HT-29 (cell line): ENCODE measurements around the gene FEV. TPM values are rescaled to one million over a fixed set of nuclear protein-coding genes. Genes with fewer than 3 reads are reported as not detected.
A peak's percentile ranks its signal among the peaks of the same experiment; 100 is the strongest.

Experiments used
- DNase-seq: peaks from one replicate; pipeline ENCODE4 v3.0.0-alpha.2; 2015; ENCODE audit warnings: low spot score
- total RNA-seq: library from RNA; depleted of rRNA; stranded (reverse); fragments of >200 nt; shearing (Covaris generic); gene quantifications from 2 replicates; pipeline ENCODE4 v1.2.3, GENCODE V29; 2014

The FEV gene
- total RNA-seq, 1 experiment from 2014 or later: not detected

DNA sequence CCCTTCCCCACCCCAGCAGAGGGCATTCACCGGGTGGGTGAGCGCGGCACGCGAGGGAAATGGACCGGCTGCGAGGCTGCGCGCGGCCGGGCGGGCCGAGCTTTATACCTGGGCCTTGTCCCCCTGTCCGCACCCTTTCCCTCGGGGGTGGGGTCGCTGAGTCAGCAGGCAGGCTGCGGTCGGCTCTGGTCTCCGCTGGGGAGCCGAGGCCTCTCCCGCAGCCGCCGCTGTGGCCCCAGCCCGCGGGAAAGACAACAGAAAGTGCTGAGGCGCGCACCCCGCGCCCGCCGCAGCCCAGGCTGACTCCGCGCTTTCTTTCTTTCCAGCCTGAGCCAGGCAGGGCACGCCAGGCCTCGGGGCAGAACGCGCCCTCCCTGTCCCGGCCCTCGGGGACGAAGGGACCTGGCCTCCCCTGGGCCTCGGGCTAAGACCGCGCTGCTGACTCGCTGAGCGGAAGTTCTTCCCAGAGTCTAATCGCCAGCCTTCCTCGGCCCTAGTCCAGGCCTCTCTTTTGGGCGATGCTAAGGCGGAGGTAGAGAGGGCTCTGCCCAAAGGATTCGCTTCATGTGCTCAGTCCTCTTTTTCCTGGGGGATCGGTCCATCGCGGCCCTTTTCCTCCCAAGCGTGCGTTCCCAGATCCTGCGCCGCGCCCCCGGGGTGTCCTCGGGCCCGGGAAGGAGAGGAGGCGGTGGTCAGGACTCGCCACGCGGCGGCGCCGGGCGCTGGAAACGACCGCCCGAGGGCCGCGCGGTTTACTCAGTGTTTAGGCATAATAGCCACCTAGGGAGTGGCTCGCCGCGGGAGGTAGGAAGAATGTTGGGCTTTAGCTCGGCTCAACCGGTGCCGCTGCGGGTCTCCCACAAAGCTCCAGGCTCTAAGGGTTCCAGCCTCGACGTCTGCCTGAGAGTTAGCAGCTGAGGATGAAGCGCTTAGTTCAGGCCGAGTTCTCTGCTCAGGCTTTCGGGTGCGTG, 8.6 kb upstream of the FEV start, which contains the start of gene CRYBA2:
Gene CRYBA2, minus strand, starts transcription at position 78 of the 971 bp plus-strand sequence. CDS start 246 bp downstream, outside the sequence.
- DNase-seq: no peak

DNA sequence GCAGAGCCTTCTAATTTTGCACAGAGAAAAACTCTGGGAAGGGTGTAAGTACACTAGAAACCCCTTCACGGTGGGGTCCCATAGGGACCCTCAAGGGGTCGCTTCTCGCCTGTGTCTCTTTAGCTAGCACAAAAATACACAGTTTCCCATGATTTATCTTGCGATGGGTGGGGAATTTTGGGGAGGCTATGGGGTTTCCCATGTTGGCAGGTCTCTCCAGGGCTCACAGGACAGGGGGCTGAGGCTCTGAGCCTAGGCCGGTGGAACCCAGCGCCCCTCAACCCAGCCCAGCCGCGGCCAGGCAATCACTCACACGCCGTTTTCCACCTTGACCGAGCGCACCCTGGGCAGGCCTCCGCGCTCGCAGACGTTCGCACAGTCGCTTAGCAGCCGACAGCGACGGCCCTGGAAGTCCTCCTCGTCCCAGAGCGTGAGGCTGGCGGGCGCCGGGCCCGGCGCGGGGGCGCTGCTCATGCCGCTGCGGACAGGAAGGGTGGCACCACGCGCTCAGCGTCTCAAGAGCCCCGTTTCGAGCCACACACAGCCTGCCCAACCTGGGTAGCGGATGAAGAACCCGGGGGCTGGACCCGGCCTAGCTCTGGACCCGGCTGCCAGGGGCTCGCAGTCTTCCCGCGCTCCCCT, 7.8 kb upstream of the FEV start:
- DNase-seq: no peak

DNA sequence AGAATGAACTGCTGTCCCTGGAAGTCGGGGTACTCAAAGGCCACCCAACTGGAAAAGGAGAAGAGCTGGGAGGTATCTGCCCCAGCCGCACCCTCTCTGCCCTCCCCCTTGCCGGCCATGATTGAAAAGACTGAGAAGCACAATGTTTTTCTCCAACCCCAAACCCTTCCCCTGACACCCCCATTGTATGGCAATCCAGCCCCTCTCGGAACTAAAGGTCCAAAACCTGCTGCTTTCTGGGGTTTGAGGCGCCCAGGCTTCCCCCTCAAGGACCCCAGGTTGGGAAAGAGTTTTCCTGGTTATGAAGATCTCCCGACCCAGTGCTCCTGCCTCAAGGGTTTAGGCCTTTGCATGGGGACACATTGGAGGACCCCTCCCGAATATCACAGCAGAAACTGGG, 7.2 kb upstream of the FEV start:
- DNase-seq: no peak

DNA sequence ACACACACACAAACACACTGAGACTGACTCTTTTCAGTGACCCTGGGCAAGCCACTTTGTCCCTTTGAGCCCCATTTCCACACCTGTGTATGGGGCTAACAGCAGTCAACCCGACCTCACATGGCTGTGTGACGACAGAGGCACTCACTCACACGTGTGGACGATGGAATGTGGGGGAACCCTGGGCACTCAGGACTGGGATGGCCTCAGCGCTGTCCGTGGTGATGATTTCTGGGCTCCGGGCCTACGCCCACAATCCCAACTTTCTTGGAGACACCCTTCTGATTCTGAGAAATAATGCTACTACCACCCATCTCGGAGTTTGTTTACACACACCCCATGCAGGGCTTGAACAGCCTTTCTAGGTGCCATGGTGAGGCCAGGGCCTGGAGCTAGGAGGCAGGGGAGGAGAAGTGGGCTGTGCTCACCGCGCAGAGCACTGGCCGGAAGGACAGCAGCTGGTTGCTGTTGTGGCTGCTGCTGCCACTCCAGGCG, 6.7 kb upstream of the FEV start:
- DNase-seq: peak; percentile 15

DNA sequence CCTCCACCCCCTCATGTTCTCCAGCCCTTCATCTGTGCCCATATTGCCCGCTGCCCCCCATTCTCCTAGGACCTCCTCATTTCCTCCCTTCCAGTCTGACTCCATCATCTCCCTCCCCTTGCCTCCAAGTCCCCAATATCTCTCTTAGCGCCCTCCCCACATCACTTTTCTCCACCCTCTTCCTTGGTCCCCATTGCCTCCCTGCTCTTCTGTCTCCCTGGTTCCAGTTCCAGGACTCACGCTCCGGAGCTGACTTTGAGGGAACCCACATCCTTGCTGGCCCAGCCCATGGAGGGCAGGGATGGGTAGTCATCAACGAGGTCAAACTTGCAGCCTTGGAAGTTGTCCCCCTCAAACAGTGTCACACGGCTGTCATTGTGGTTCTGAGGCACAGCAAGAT, 5.6 kb upstream of the FEV start:
- DNase-seq: no peak

DNA sequence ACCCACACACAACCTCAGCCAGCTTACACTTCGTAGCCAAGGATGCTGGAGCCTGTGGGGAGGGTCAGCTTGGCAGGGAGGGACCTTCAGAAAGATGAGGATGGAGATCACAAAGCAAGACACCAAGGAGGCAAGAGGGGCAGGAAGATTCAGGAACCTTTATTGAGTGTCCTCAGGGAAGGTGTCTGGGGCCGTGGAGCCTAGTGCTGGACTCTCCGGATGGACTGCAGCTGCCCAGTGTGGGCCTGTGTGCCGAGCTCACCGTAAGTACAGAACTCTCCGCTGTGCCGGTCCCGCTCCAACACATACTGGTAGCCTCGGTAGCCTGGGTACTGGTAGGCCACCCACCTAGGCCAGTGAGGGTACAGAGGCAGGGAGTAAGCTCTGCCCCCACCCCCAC, 5.1 kb upstream of the FEV start:
- no peak for DNase-seq

DNA sequence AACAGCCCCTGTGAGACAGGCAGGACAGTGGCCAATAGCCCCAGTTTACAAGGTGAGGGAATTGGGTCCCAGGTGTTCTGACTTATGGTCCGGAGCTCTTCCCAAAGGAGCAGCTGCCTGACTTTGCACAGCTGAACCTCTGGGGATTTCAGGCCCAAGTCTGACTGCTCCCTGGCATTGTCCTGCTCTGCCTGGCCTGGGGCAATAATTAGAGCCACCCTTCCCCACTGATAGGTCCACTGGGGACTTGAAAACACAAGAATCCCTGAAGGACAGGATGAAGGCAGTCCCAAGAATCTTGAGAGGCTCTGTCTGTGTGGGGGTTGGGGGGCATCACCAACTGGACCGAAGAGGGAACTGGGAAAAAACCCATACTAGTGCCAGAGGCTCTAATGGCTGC, 3.7 kb upstream of the FEV start:
- DNase-seq: no peak

DNA sequence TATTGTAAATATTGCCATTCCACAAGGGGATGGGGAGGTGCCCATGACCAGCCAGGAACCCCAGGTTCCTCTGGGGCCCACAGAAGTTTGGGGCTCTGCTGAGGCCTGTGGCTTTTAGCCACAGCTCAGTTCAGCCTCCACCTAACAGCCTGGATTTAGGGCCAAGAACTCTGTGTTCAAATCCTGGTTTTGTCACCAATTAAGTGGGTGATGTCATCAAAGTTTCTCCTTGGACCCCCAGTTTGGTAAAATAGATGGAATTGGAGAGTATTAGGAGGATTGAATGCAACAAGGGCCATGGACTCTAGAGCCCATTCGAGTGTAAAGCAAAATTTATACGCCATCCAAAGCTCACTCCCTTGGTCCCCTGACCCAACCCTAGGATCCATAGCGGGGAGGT, 3.2 kb upstream of the FEV start:
- DNase-seq: no peak

DNA sequence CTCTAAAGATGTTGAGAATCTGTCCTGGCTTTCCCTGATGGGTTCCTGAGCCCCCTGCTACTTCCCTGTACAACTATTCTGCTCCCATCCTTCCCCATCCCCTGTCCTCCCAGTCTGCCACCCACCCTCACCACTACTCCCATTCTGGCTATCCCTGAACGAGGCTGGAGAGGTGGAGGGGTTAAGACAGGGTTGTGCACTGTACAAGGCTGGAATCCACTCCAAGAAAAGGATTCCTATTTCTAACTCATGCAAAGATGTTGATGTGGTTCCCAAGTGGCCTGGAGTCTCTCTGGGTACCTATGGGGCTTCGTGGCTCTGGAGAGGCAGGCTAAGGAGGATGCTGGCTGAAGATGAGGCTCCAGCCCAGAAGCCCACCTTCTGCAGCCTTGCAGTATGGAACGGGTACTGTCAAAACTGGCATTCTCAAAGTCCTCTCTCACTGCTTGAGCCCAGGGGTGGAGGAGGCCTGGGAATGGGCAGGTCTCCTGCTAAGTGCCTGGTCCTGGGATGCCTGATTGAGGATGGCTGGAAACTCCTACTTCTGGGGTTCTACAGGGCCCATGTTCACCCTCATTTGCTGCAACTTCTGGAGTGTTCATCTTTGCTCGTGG, 1.3 kb upstream of the FEV start:
- no peak for DNase-seq

DNA sequence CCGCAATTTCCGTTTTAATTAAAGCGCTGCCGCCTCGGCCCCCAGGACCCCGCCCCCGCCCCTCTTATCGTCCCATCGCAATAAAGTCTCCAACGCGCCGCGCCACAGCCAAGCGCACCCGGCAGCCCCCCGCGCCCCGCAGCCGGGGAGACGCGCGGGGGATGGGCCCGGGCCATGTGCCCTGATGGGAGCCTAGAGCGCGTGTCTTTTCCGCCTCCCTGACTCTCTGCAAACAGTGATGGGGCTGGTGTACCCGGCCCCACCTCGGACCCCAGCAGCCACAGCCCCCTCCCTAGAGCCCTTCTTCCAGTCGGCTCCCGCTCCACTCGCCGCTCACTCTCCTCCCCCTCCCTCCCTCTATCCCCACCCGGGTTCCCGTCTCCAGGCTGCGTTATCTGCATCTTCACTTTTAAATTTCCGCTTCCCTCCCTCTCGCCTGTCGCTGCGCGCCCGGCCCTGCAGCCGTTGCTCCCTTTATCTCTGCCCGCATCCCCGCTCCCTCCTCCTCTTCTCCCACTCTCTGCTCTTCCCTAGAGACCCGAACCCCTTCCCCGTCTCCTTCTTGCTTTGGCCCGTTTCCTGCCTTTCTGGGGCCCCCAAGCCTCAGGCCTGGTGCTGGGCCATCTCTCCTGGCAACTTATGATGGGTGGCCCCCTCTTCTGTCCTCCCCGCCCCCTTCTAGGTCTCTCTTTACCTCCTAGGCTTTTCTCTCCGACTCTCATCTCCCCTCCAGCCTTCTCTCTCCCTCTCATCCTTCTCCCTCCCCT, 524 bp upstream of the FEV start:
- DNase-seq: no peak

DNA sequence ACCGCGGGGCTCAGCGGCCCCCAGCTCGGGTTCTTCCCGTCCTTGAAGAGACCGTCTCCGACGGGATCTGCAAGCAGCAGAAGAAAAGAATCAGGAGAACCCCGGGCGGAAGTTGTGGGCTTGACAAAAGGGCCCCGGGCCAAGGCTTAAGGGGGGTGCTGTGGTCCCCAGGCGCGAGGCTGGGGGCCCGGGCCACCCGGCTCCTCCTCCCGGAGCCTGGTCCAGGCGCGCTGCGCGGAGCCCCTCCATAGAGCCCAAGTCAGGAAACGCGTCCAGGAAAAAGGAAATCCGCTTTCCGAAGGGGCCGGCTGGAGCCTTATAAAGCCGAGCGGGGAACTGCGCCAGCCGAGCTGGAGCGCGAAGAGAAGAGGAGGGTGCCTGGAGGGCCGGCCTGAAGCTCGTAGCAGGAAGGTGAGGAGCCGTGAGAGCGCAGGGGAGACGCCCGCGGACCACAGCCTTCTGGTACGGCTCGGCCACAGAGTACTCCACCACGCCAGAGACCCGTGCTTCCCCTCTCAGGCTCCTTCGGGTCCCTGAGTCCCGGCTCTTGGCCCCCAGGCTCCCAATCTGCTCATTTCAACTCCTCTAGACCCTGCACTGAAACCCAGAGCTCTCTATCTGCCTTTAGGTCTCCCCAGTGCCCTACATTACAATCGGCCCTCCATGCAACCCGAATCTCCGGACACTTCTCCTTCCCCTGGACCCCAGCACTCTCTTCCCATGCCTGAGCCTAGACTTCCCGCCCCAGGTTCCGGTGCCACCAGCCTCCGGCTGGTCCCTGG, 554 bp downstream of the FEV start:
- DNase-seq: no peak

DNA sequence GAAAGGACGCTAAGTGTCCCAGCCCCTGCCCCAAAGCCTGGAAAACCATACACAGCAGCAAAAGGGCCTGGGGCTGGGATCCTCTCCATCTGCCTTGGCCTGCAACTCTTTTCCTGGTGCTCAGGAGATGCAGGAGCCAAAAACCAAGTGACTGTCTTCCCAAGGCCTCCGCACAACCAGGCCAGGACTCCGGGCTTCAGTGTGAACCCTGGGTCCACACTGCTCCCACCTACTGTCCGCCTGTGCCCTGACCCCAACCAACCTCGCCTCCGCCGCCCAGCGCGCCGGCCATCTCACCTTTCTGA, 1.1 kb downstream of the FEV start:
- no peak for DNase-seq

DNA sequence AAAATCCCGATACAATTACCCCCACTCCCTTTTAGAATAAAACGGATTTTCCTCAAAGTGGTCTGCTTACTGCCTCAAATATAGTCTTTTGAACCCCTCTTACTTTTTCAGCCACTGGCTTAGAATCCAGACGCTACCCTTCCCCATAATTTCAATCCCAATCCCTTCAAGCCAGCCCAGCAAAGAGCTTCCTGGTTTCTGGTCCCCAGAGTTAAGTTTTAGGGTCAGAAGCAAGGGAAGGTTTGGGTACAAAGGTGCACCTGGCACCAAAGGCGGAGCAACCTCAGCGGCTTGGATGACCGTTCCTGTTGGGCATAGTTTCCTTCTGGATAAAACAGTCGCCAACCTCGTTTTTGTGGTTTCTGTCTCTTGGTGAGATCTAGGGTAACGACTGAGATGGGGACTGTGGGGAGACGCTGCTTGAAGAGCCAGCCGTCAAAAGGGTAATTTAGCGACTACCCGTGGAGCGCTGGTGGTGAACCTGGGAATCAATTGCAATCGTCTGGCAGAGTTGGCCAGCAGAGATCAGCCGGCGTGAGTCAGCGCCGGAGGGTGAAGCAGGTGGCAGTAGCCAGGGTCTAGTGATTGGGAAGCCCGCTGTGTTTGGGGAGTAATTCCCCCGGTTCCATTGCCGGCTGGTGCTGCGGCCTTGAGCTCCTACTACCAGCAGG, 1.6 kb downstream of the FEV start:
- peak; percentile 17 for DNase-seq

DNA sequence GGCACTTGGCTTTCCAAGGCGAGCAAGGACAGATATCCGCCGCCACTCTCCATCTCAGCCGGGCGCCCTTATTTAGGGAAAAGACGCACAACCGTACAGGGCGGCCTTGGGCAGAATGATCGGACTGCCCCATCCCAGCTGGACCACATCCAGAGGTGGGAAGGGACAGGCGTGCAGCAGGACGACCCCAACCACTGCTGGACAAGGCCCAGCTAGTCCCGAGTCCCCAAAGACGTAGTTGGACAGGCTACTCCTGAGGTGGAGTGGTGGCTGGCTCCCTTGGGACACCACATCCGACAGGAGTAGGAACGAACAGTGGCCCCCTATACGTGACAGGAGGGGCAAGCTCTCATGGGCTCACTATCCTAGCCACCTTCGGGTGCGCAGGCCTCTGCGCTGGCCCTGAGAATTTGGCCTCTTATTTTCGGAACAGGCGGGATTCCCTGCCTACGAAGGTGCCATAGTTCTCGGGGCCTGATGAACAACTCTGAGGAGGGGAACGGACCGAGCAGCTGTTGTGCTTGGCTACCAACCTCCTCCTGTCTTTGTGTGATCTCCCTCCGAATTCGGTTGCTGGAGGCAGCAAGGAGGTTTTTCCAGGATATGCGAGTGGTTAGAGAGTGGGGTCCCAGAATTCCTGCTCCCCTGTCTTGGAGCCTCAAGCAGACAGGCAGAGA, 2.3 kb downstream of the FEV start:
- no peak for DNase-seq

DNA sequence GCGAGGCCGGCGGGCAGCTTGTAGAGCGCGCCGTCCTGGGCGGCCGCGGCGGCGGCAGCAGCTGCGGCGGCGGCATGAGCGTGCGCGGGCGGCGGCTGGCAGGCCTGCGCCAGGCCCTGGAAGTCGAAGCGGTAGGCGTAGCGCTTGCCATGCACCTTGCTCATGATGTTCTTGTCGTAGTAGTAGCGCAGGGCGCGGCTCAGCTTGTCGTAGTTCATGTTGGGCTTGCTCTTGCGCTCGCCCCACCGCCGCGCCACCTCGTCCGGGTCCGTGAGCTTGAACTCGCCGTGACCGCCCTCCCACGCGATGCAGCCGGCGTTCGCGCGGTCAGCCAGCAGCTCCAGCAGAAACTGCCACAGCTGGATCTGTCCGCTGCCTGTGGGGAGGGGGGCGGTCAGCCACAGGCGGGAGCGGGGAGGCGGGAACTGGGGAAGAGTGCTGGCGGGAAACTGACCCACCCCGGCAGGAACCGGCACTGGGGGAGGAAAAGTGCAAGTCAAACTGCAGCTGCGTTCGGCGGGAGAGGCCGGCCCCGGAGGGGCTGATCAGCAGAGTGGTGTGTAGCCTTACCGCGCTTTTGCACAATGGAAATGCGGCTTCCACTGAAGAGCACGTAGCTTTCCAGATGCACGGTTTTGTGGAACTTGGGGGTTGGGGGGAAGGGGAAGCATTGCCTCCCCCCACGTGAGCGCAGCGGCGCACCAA, 3.0 kb downstream of the FEV start:
- DNase-seq: no peak

DNA sequence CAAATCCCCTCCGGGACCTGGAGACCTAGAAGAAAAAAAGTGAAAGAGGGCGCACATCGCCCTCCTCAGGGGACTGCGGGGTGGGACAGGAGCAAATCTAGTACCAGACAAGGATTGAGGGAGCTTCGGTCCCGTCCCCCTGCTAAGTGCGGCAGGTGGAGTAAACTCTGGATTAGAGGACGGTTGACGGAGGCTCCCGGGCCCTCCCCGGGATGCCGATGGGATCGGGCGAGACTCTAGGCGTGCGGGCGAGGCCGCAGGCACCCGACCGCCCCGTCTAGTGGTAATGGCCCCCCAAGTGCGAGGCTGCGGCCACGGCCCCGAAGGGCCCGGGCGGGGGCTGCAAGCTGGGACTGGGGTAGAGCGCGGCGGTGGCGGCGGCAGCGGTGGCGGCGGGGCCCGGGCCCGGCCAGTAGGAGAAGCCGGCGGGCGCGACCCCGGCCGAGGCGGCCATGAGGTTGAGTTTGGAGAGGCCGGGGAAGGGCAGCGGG, 3.5 kb downstream of the FEV start:
- no peak for DNase-seq

DNA sequence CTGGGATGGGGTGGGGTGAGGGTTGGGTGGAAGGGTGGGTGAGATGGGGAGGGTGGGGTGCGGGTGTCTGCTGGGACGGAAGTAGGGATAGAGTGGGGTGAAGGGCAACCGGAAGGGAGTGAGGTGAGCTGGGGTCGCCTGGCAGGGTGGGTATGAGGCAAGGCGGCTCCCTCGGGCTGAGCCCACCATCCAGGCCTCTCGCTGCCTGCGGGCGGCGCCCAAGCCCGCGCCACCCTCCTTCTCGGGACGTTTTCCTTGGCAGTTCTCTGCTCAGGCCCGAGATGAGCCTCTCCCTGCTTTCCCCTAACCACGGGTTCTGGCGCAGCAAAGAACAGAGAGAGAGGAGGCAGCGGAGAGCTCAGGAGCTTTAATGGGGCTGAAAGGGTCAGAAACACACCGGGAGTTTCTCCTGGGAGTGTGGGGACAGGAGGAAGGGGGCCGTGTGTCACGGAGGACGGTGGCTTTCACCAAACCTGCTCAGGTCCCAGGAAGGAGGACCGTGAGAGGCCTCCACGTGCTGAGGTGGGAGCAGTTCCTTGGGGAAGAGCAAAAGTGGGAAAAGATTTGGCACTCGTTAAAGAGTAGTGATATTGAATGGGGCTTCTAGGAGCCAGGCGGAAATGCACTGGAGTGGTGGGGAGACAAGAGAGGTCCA, 4.1 kb downstream of the FEV start:
- peak; percentile 23 for DNase-seq
